Mesothelial cell of epicardium (in vitro differentiated cells): ENCODE results near the gene TMEM100. TPM values are rescaled to one million over a fixed set of nuclear protein-coding genes. Genes with fewer than 3 reads are reported as not detected.

Experiments
- DNase-seq, 2 experiments: peaks; one replicate each; pipeline ENCODE4 v3.0.0; 2021; ENCODE audit warnings: low spot score in 2 of 2; ENCODE audit not compliant: unreplicated experiment in 2 of 2
- H3K27ac Mint-ChIP-seq: 2 replicates; pipeline ENCODE4 v1.8.0; 2021; ENCODE audit warnings: mixed read lengths
- H3K27me3 Mint-ChIP-seq: 2 replicates; pipeline ENCODE4 v1.8.0; 2021; ENCODE audit warnings: low read depth, mixed read lengths
- H3K36me3 Mint-ChIP-seq: 2 replicates; pipeline ENCODE4 v1.8.0; 2021; ENCODE audit warnings: mixed read lengths
- H3K4me1 Mint-ChIP-seq: 2 replicates; pipeline ENCODE4 v1.8.0; 2021; ENCODE audit warnings: mixed read lengths
- H3K4me3 Mint-ChIP-seq: 2 replicates; pipeline ENCODE4 v1.8.0; 2021; ENCODE audit warnings: mild to moderate bottlenecking, moderate library complexity, mixed read lengths
- H3K9me3 Mint-ChIP-seq: 2 replicates; pipeline ENCODE4 v1.8.0; 2021; ENCODE audit warnings: mixed read lengths
- CTCF ChIP-seq: fragments of 200-600 bp; sonication (generic); IDR thresholded peaks from one replicate; pipeline ENCODE4 v1.5.0; 2021; ENCODE audit warnings: antibody characterized with exemption; ENCODE audit not compliant: unreplicated experiment
- total RNA-seq: library from RNA; stranded (reverse); gene quantifications from 3 replicates; pipeline ENCODE4 v1.2.1, GENCODE V29; 2021

The TMEM100 gene
- total RNA-seq, 1 donor from 2014 or later = 5.1 TPM

- Mint-ChIP-seq H3K4me3 (no peak overlapping the region), H3K27ac (no peak overlapping the region), H3K27me3 (no peaks in the 10 kb centered on the region), H3K9me3 (no peaks in the 10 kb centered on the region), H3K36me3 (no peaks in the 10 kb centered on the region), H3K4me1 (peaks cover 18% of the 10 kb centered on the region)
- no peak for DNase-seq
- TF ChIP-seq CTCF = no peak
These were observed 28.3 kb downstream of the TMEM100 start for GRCh38 chr17:55694286-55694910.

GRCh38 chr17:55693254-55694216 lies 29.1 kb downstream of the TMEM100 start:
- DNase-seq = no peak
- Mint-ChIP-seq H3K4me3 (no peak overlapping the region), H3K36me3 (no peaks in the 10 kb centered on the region), H3K27me3 (no peaks in the 10 kb centered on the region), H3K4me1 (peaks cover 17% of the 10 kb centered on the region), H3K27ac (no peak overlapping the region), H3K9me3 (no peaks in the 10 kb centered on the region)
- TF ChIP-seq CTCF = no peak

GRCh38 chr17:55692276-55692675 lies 30.4 kb downstream of the TMEM100 start:
- no peak for DNase-seq
- H3K36me3 Mint-ChIP-seq = no peaks in the 10 kb centered on the region
- no peak for TF ChIP-seq CTCF
- no peak overlapping the region for H3K27ac Mint-ChIP-seq
- no peak overlapping the region for H3K4me3 Mint-ChIP-seq
- H3K27me3 Mint-ChIP-seq = no peaks in the 10 kb centered on the region
- peaks cover 17% of the 10 kb centered on the region for H3K4me1 Mint-ChIP-seq
- no peaks in the 10 kb centered on the region for H3K9me3 Mint-ChIP-seq

- no peak overlapping the region for H3K4me3 Mint-ChIP-seq
- no peak for TF ChIP-seq CTCF
- H3K9me3 Mint-ChIP-seq = peaks cover 3% of the 10 kb centered on the region
- peaks cover 2% of the 10 kb centered on the region for H3K36me3 Mint-ChIP-seq
- DNase-seq = no peak
- H3K27ac Mint-ChIP-seq = no peak overlapping the region
- H3K27me3 Mint-ChIP-seq = no peaks in the 10 kb centered on the region
- peaks cover 17% of the 10 kb centered on the region for H3K4me1 Mint-ChIP-seq
These were observed 31.0 kb downstream of the TMEM100 start for GRCh38 chr17:55691666-55692065.

GRCh38 chr17:55690105-55690508 lies 32.6 kb downstream of the TMEM100 start:
- H3K4me1 Mint-ChIP-seq = peaks cover 17% of the 10 kb centered on the region
- no peak overlapping the region for H3K27ac Mint-ChIP-seq
- DNase-seq = no peak
- no peak overlapping the region for H3K4me3 Mint-ChIP-seq
- no peak for TF ChIP-seq CTCF
- no peaks in the 10 kb centered on the region for H3K27me3 Mint-ChIP-seq
- H3K36me3 Mint-ChIP-seq = peaks cover 3% of the 10 kb centered on the region
- peaks cover 16% of the 10 kb centered on the region for H3K9me3 Mint-ChIP-seq
